Aorta (tissue), 5 donors: Measurements from ENCODE around the gene SLAIN1. TPM values are rescaled to one million over a fixed set of nuclear protein-coding genes. Genes with fewer than 3 reads are reported as not detected.
A peak's percentile ranks its signal among the peaks of the same experiment; 100 is the strongest.

ENCODE experiments used
- ATAC-seq: fragments of 200-7000 bp; cut with Tn5 transposase; one replicate; pipeline ENCODE4 v1.9.1; 2022; ENCODE audit warnings: moderate library complexity; ENCODE audit not compliant: low FRiP score
- DNase-seq, 2 donors: peaks; one replicate each; pipeline ENCODE4 v3.0.0-alpha.2; 2020
- H3K27ac ChIP-seq, 2 donors: one replicate each; pipeline ENCODE4 v1.5.1; 2013; ENCODE audit warnings: low read length in 2 of 2, mild to moderate bottlenecking in 2 of 2, moderate library complexity in 2 of 2, control low read depth in 1 of 2, inconsistent platforms in 1 of 2, low read depth in 1 of 2
- H3K27me3 ChIP-seq, 2 donors: one replicate each; pipeline ENCODE4 v1.6.1; 2013; ENCODE audit warnings: control low read depth in 1 of 2, low read length in 1 of 2, mild to moderate bottlenecking in 1 of 2, moderate library complexity in 1 of 2; ENCODE audit not compliant: insufficient read depth in 2 of 2, control insufficient read depth in 1 of 2
- H3K36me3 ChIP-seq, 2 donors: one replicate each; pipeline ENCODE4 v1.6.1; 2013; ENCODE audit warnings: control low read depth in 1 of 2, low read length in 1 of 2, mild to moderate bottlenecking in 1 of 2; ENCODE audit not compliant: insufficient read depth in 2 of 2, control insufficient read depth in 1 of 2
- H3K4me1 ChIP-seq, 2 donors: one replicate each; pipeline ENCODE4 v1.6.1; 2013; ENCODE audit warnings: low read length in 2 of 2, control low read depth in 1 of 2, mild to moderate bottlenecking in 1 of 2, moderate library complexity in 1 of 2; ENCODE audit not compliant: insufficient read depth in 2 of 2, control insufficient read depth in 1 of 2
- H3K4me3 ChIP-seq, 2 donors: one replicate each; pipeline ENCODE4 v1.5.1; 2013; ENCODE audit warnings: low read length in 2 of 2, control low read depth in 1 of 2, mild to moderate bottlenecking in 1 of 2
- H3K9me3 ChIP-seq: one replicate; pipeline ENCODE4 v1.6.1; 2013; ENCODE audit warnings: mild to moderate bottlenecking, low read length; ENCODE audit not compliant: control insufficient read depth
- WGBS, 2 donors: extraction: QIAGEN DNeasy Blood & Tissue Kit; methylation state at CpG; one replicate each; pipeline ENCODE4 v1.1.7; 2013; 5-methylcytosine and 5-hydroxymethylcytosine counted together
- intact Hi-C, 2 donors: fragments of 100-400 bp; cut with DNase I; formaldehyde crosslinking; loops; one replicate each; pipeline versions ENCODE4 v1.14.2 to v1.15.0; 2022
- polyA plus RNA-seq, 2 donors: library from polyadenylated mRNA; stranded (reverse); fragments of 200-250 nt; gene quantifications; one replicate each; pipeline ENCODE4 v1.2.3, GENCODE V29; 2013
- total RNA-seq, 2 donors: library from RNA; stranded (reverse); fragmentation: NEBNext Ultra II Directional; extraction: Animal tissue kit (Norgen Biotek cat#: 25700); gene quantifications; one replicate each; pipeline ENCODE4 v1.2.1, GENCODE V29; 2021
- donor health status: healthy with polysubstance abuse.
- donor health status: Bipolar disorder and iron deficiency.
- donor health status: DM: no; HTN: no; CAD: no.
- donor health status: DM: no; HTN: no; CAD: no.
- donor health status: DM: yes; HTN: yes; CAD: no.

SLAIN1 gene
- total and polyA plus RNA-seq, 4 donors = 3.5 to 9.0 (median 7.9) TPM

DNA sequence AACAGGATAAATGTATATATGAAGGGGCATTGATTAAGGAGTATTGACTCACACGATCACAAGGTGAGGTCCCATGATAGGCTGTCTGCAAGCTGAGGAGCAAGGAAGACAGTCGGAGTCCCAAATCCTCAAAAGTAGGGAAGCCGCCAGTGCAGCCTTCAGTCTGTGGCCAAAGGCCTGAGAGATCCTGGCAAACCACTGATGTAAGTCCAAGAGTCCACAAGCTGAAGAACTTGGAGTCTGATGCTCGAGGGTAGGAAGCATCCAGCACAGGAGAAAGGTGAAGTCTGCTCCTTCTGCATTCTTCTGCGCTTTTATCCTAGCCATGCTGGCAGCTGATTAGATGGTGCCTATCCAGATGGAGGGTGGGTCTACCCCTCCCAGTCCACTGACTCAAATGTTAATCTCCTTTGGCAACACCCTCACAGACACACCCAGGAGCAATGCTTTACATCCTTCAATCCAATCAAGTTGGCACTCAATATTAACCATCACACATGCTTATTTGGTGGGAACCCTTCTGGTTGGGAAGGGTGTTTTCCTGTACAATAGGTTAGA is 55.1 kb downstream of the SLAIN1 start:
- H3K9me3 ChIP-seq = no peaks in the 10 kb centered on the region
- peaks cover 0 to 2% of the 10 kb centered on the region in 2 donors for H3K36me3 ChIP-seq
- 64 to 70% methylated on average over 5 of the region's 5 CpGs for WGBS, 2 donors
- intact Hi-C loops = loop anchor here in 1 of 2 donors (10.0 kb wide), 1 partner anchor 158 kb away; no protein-coding TSS in a partner anchor
- no peak overlapping the region for H3K4me3 ChIP-seq
- no peak overlapping the region for H3K27ac ChIP-seq
- no peak for DNase-seq
- ATAC-seq = no peak
- peaks cover 0 to 6% of the 10 kb centered on the region in 2 donors for H3K4me1 ChIP-seq
- H3K27me3 ChIP-seq = no peaks in the 10 kb centered on the region

DNA sequence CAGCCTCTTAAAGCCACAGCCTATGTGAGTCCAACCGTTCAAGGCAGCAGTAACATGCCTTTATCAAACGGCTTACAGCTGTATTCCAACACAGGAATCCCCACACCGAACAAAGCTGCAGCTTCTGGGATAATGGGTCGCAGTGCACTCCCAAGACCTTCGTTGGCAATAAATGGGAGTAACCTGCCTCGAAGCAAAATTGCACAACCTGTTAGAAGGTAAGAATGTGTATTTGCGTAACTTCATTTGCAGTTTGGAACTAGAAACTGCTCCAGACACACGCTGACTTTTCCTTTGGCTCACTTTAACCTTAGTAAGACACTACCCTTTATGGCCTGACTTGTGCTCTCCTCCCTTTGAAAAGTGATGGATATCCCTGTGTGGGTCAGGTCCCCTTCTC is 63.4 kb downstream of the SLAIN1 start:
- 83 to 87% methylated on average over 8 of the region's 8 CpGs for WGBS, 2 donors
- H3K9me3 ChIP-seq = no peaks in the 10 kb centered on the region

DNA sequence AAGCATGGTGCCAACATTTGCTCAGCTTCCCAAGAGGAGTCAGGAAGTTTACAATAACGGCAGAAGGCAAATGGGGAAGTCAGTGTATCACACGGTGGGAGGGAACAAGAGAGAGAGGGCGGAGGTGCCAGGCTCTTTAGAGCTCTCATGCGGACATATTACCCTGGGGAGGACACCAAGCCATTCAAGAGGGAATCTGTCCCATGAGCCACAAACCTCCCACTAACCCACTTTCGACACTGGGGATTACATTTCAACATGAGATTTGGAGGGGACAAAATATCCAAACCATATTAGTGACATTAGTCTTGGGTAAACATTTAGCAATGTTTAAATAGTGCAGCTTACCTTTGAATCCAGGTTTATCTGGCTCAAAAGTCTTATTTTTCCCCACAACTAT is 69.9 kb downstream of the SLAIN1 start:
- intact Hi-C loops = no loop called here
- Histone ChIP-seq H3K36me3 (peaks cover 0 to 2% of the 10 kb centered on the region in 2 donors), H3K9me3 (peaks cover 5% of the 10 kb centered on the region), H3K27ac (no peak overlapping the region), H3K4me3 (no peak overlapping the region), H3K27me3 (no peaks in the 10 kb centered on the region), H3K4me1 (no peaks in the 10 kb centered on the region)
- DNase-seq (no peak), ATAC-seq (no peak)
- 53 to 55% methylated on average over 5 of the region's 5 CpGs for WGBS, 2 donors

More for the DNA sequence above, 63.4 kb downstream of the SLAIN1 start:
- DNase-seq = no peak
- Histone ChIP-seq H3K4me3 (no peak overlapping the region), H3K27me3 (no peaks in the 10 kb centered on the region), H3K27ac (no peak overlapping the region), H3K4me1 (no peaks in the 10 kb centered on the region), H3K36me3 (peaks cover 0 to 4% of the 10 kb centered on the region in 2 donors)
- ATAC-seq = no peak
- intact Hi-C loops = no loop called here

DNA sequence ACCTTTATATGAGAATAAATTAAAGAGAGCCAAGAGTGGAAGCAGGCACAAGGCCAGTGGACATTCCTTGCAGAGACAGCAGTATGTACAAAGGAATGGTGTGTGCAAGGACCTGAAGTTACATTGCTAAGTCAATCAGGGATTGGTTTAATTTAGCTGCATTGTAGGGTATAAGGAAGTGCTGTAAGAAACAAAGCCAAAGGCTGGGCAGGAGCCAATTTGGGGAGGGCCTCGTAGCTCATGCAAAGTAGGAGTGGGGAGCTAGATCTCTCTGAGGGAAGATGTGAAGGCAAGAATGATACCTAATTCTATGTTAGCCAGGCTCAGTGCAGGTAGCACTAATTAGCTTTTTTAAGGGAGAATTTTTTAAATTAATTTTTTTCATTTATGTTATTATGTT is 76.7 kb downstream of the SLAIN1 start:
- no peaks in the 10 kb centered on the region for H3K27me3 ChIP-seq
- H3K9me3 ChIP-seq = peaks cover 3% of the 10 kb centered on the region
- H3K4me3 ChIP-seq = no peak overlapping the region
- DNase-seq (no peak), ATAC-seq (no peak)
- 19 to 23% methylated on average over 1 of the region's 1 CpG for WGBS, 2 donors
- intact Hi-C loops = no loop called here
- H3K4me1 ChIP-seq = no peaks in the 10 kb centered on the region
- no peak overlapping the region for H3K27ac ChIP-seq
- H3K36me3 ChIP-seq = no peaks in the 10 kb centered on the region

DNA sequence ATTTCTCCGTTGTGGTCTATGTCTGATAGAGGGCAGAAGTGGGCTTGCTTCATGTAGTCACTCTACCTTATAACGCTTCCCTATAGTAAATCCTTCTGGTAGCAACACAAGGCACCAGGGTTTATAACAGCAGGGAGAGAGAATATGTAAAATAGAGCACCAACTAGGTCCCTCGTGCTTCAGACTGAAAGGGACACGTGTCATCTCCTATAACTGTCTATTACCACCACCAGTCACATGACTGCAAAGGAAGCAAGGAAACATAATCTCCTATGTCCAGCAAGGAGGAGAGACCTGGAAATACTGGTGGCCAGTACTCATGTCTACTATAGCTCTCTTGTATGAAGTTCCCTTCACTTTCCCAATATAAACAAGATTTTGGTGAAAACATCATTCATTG is 79.2 kb downstream of the SLAIN1 start:
- DNase-seq = no peak
- Histone ChIP-seq H3K4me1 (no peaks in the 10 kb centered on the region), H3K9me3 (no peaks in the 10 kb centered on the region), H3K27ac (no peak overlapping the region), H3K4me3 (no peak overlapping the region), H3K36me3 (no peaks in the 10 kb centered on the region), H3K27me3 (no peaks in the 10 kb centered on the region)
- ATAC-seq = no peak
- WGBS, 2 donors = 35 to 39% methylated on average over 4 of the region's 4 CpGs
- intact Hi-C loops = no loop called here

DNA sequence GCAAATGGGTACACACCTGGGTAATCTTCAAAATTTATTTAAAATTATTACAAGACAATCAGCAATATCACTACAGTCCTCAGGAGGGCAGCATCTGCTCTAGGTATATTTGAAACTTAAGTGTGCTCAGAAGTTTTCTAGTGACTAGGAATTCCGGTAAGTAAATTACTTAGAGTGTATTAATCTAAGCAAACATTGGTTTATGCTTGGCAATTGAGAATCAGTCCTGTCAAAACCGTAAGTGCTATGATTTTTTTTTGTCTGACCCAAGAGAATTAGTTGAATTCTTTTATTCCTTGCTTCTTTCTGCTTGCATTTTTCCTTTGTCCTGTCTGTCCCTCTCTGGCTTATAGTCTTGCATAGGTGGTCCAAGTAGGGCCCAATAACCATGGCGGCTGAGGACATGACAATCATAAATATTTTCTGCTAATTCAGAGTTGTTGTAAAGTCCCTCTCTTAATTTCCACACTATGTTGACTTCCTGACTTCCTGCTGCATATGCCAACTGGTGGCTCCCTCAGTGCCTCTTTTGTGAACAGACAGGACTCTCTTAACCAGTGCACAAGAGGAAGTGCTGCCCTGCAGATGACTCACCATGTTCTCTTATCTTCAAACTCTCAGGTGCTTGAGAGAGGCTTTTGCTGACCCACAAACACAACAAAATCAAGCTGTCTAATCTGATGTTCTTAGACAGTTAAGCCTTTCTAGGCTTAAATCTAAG is 82.2 kb downstream of the SLAIN1 start:
- Histone ChIP-seq H3K4me3 (no peak overlapping the region), H3K27ac (no peak overlapping the region), H3K36me3 (no peaks in the 10 kb centered on the region), H3K4me1 (no peaks in the 10 kb centered on the region), H3K9me3 (no peaks in the 10 kb centered on the region), H3K27me3 (no peaks in the 10 kb centered on the region)
- WGBS, 2 donors = 18 to 23% methylated on average over 3 of the region's 3 CpGs
- ATAC-seq (peak; percentile 72), DNase-seq (peak in 1 of 2 donors; percentile 52)
- intact Hi-C loops = loop anchor here (5.0 kb wide), 1 partner anchor 343 kb away; no protein-coding TSS in a partner anchor

DNA sequence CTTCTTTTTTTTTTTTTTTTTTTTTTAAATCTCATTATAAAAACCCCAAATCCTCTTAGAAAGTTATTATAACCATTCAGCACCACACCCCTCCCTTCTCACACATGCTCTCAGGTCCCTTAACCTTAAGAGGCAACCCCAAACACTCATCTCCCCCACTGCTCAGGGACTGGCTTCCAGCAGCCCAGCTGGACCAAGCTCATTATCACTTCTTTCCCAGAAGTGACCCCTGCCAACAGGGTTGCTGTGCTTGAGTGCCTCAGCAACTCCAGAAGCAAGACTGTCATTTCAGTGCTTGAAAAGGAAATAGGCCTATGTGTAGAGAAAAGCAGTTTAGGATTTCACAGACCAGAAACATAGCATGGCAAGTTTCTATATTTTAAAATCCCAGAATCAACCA is 84.3 kb downstream of the SLAIN1 start:
- Histone ChIP-seq H3K27ac (no peak overlapping the region), H3K36me3 (no peaks in the 10 kb centered on the region), H3K27me3 (no peaks in the 10 kb centered on the region), H3K4me1 (no peaks in the 10 kb centered on the region), H3K9me3 (no peaks in the 10 kb centered on the region), H3K4me3 (no peak overlapping the region)
- no peak for DNase-seq
- no peak for ATAC-seq
- intact Hi-C loops = loop anchor here (5.0 kb wide), 1 partner anchor 340 kb away; no protein-coding TSS in a partner anchor

DNA sequence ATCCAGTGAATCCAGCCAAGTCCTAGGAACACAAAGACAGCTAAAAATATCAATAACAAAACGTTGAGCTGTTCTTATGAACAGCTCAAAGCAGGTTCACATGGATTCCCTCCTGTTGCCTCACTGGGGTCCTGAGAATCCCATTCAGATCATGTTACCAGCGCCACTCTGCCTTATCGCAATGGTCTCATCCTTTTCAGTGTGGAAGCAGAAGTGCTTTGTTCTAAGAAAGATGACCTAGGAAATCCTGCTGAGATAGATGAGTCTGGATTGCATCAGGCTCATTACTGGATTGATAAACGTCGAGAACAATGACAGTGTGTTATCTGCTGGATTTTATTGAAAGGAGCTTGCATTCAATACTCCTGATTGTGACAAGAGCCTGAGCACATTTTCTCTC is 87.0 kb downstream of the SLAIN1 start:
- ATAC-seq = no peak
- intact Hi-C loops = loop anchor here (5.0 kb wide), 1 partner anchor 338 kb away; no protein-coding TSS in a partner anchor
- no peak for DNase-seq
- Histone ChIP-seq H3K36me3 (no peaks in the 10 kb centered on the region), H3K27ac (no peak overlapping the region), H3K9me3 (no peaks in the 10 kb centered on the region), H3K4me3 (no peak overlapping the region), H3K4me1 (no peaks in the 10 kb centered on the region), H3K27me3 (no peaks in the 10 kb centered on the region)
- WGBS, 2 donors = 56 to 66% methylated on average over 5 of the region's 5 CpGs

DNA sequence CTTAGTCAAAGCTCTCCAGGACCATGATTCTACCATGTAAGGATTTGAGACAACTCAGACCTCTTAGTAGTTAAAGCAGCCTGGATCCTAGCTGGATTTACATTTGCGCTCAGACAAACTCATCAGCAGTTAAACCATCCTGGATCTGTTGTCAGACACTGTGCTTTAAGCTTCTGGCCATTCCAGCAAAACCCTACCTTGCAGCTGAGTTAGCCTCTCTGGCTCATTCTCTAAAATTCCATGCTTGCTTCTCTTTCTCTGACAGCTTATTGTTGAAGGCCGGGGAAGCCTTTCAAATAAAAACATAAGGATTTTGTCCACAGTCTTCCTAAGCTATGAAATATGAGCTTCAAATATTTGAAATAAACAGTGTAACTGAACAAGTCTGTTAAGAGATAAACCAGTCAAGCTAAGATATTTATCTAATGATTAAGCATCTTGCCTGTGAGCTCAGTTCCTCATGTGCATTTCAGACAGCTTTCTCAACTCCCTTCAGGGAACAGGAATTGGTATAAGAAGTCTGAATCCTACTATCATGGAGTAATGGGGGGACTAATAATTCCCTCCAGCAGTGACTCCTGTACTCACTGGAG is 89.3 kb downstream of the SLAIN1 start:
- no peak for ATAC-seq
- H3K4me1 ChIP-seq = no peaks in the 10 kb centered on the region
- no peak overlapping the region for H3K4me3 ChIP-seq
- no peak overlapping the region for H3K27ac ChIP-seq
- DNase-seq = no peak
- 57 to 65% methylated on average over 2 of the region's 2 CpGs for WGBS, 2 donors
- H3K9me3 ChIP-seq = peaks cover 12% of the 10 kb centered on the region
- no peaks in the 10 kb centered on the region for H3K27me3 ChIP-seq
- intact Hi-C loops = no loop called here
- H3K36me3 ChIP-seq = no peaks in the 10 kb centered on the region
